ENCODE data around the gene BAX.
"Not testable (repeated sequence)": the region's sequence is repeated elsewhere in the genome, so short reads cannot be mapped to it uniquely, and the experiment has no call there.

The BAX gene

GRCh38 chr19:48954595-48955307, at the start of gene BAX:
TSS of gene BAX (plus strand) at chr19:48954875. CDS start at chr19:48954929, 54 bp downstream.
- peak; percentile 89 for DNase-seq (ENCODE audit: low spot score)

GRCh38 chr19:48905664-48906063, 49.0 kb upstream of the BAX start:
- DNase-seq (ENCODE audit: low spot score), result no peak

GRCh38 chr19:48906324-48906723, 48.4 kb upstream of the BAX start:
- no peak for DNase-seq (ENCODE audit: low spot score)

- DNase-seq (ENCODE audit: low spot score), result no peak
Observed at GRCh38 chr19:48907671-48908070, 47.0 kb upstream of the BAX start.

- DNase-seq (ENCODE audit: low spot score), result not testable (repeated sequence)
Observed at GRCh38 chr19:48909424-48910077, 45.1 kb upstream of the BAX start.

- no peak for DNase-seq (ENCODE audit: low spot score)
Observed at GRCh38 chr19:48910803-48911202, 43.9 kb upstream of the BAX start.

GRCh38 chr19:48913114-48913889, 41.4 kb upstream of the BAX start:
- no peak for DNase-seq (ENCODE audit: low spot score)

GRCh38 chr19:48914181-48914580, 40.5 kb upstream of the BAX start:
- DNase-seq (ENCODE audit: low spot score), result no peak

- no peak for DNase-seq (ENCODE audit: low spot score)
Observed at GRCh38 chr19:48915757-48916156, 38.9 kb upstream of the BAX start.

- no peak for DNase-seq (ENCODE audit: low spot score)
Observed at GRCh38 chr19:48918071-48918470, 36.6 kb upstream of the BAX start.

- DNase-seq (ENCODE audit: low spot score), result no peak
Observed at GRCh38 chr19:48918801-48919247, 35.9 kb upstream of the BAX start.

- not testable (repeated sequence) for DNase-seq (ENCODE audit: low spot score)
Observed at GRCh38 chr19:48919271-48919670, 35.4 kb upstream of the BAX start.

GRCh38 chr19:48920949-48921348, 33.7 kb upstream of the BAX start:
- DNase-seq (ENCODE audit: low spot score), result no peak

GRCh38 chr19:48921721-48922500, 32.8 kb upstream of the BAX start:
- no peak for DNase-seq (ENCODE audit: low spot score)

GRCh38 chr19:48922548-48923490, 31.9 kb upstream of the BAX start:
- no peak for DNase-seq (ENCODE audit: low spot score)

- no peak for DNase-seq (ENCODE audit: low spot score)
Observed at GRCh38 chr19:48925240-48925843, 29.3 kb upstream of the BAX start.

- DNase-seq (ENCODE audit: low spot score), result not testable (repeated sequence)
Observed at GRCh38 chr19:48925890-48926289, 28.8 kb upstream of the BAX start.

- DNase-seq (ENCODE audit: low spot score), result peak; percentile 61
Observed at GRCh38 chr19:48926909-48927308, 27.8 kb upstream of the BAX start.

- not testable (repeated sequence) for DNase-seq (ENCODE audit: low spot score)
Observed at GRCh38 chr19:48927692-48928091, 27.0 kb upstream of the BAX start.

All from pons (tissue), 1 donor.